Measurements from ENCODE around the gene PRIMPOL. TPM values are rescaled to one million over a fixed set of nuclear protein-coding genes. Genes with fewer than 3 reads are reported as not detected.

Gene PRIMPOL
- total and polyA plus RNA-seq, 2 of the 4 experiments (the other 2 are of a cell fraction), result 5.6 to 8.8 TPM

- Histone ChIP-seq H2AK9ac (replicated peaks; ENCODE audit: low read depth, low read length, poor library complexity) (no peak overlapping the region), H2BK15ac (ENCODE audit: low read depth, low read length) (no peak overlapping the region), H3K9me3 (ENCODE audit: control insufficient read depth, insufficient read depth, low read length) (no peaks in the 10 kb centered on the region), H3K36me3 (ENCODE audit: control insufficient read depth, insufficient read depth, low read length) (peaks cover 1% of the 10 kb centered on the region; the same call in 1 of the 2 replicates), H3K27ac (ENCODE audit: insufficient read depth, low read length) (no peak overlapping the region), H3K79me1 (ENCODE audit: low read depth in 1 of 2, low read length in 2 of 2) (0 out of 4 replicates have a peak, but pooled peaks cover 0 to 4% of the 10 kb centered on the region in 2 experiments), H3K4me3 (ENCODE audit: insufficient read depth, low read depth, low read length) (no peak overlapping the region), H2BK20ac (ENCODE audit: low read depth, low read length) (no peak overlapping the region), H3K27me3 (ENCODE audit: control insufficient read depth, insufficient read depth, low read length) (no peaks in the 10 kb centered on the region), H3K9ac (ENCODE audit: low read depth, low read length) (no peak overlapping the region), H4K5ac (ENCODE audit: low read depth, low read length) (peak overlapping the region; percentile 47; the same call in 1 of the 2 replicates), H4K8ac (ENCODE audit: low read depth in 2 of 2, low read length in 2 of 2) (no peak overlapping the region), H4K20me1 (ENCODE audit: insufficient read depth, low read length) (no peaks in the 10 kb centered on the region), H3K4me1 (ENCODE audit: control insufficient read depth, insufficient read depth, low read length) (peaks cover 2% of the 10 kb centered on the region; the same call in 1 of the 2 replicates), H3K4me2 (ENCODE audit: low read depth, low read length) (no peak overlapping the region), H3K23ac (ENCODE audit: low read depth, low read length) (no peak overlapping the region), H3K4ac (ENCODE audit: low read depth, low read length) (no peak overlapping the region), H3K14ac (replicated peaks; ENCODE audit: low read depth, low read length) (0 out of 2 replicates have a peak overlapping the region, but pooled peaks have one; percentile 45), H2BK5ac (ENCODE audit: low read depth, low read length, poor library complexity, severe bottlenecking) (no peak overlapping the region), H3K9me1 (ENCODE audit: insufficient read depth, low read length) (peaks cover 6% of the 10 kb centered on the region), H2BK120ac (ENCODE audit: low read depth, low read length) (no peak overlapping the region), H2AK5ac (ENCODE audit: low read depth, low read length) (no peak overlapping the region), H2AFZ (replicated peaks; ENCODE audit: low read length, poor library complexity) (no peak overlapping the region), H3K18ac (ENCODE audit: low read depth, low read length) (no peak overlapping the region), H4K91ac (ENCODE audit: insufficient read depth, low read depth, low read length) (no peak overlapping the region), H3K56ac (ENCODE audit: extremely low read depth, insufficient read depth, low read length) (no peak overlapping the region)
- WGBS, 2 experiments (ENCODE audit: extremely low coverage in 2 of 2, insufficient read length in 1 of 2), result no CpG with 5 or more reads among the region's 5 CpGs
- dilution Hi-C loops (cut with HindIII; ENCODE audit: low sequenced_read_pairs, unreplicated experiment) (no loop called here), intact Hi-C loops (cut with micrococcal nuclease) (no loop called here), in situ Hi-C loops (cut with MboI; ENCODE audit: low sequenced_read_pairs) (no loop called here)
- no peak for DNase-seq
- CTCF ChIA-PET, result no interaction called here
- BruUV-seq (replicated peaks), result no TSS peak
- ATAC-seq (ENCODE audit: low read depth), result no peak
- TF ChIP-seq RFX5 (IDR thresholded peaks at IDR 0.05; ENCODE audit: low read depth, low read length) (no peak), MAZ (IDR thresholded peaks at IDR 0.05; ENCODE audit: borderline replicate concordance, low read depth, low read length) (no peak), USF2 (IDR thresholded peaks at IDR 0.05; ENCODE audit: low read depth, low read length) (no peak), CTCF (conservative IDR thresholded peaks at IDR 0.05; ENCODE audit: low read depth, low read length) (no peak)
- POLR2A ChIA-PET (ENCODE audit: unreplicated experiment), result no interaction called here
Observed at GRCh38 chr4:184689681-184690080, 40.1 kb downstream of the PRIMPOL start.

Data from IMR-90 (cell line).